NCI-H226 (cell line): Measurements from ENCODE around the gene RBM26.
A peak's percentile ranks its signal among the peaks of the same experiment; 100 is the strongest.

ENCODE experiments used
- DNase-seq: peaks from one replicate; pipeline ENCODE4 v3.0.0-alpha.2; 2015

Gene RBM26

DNA sequence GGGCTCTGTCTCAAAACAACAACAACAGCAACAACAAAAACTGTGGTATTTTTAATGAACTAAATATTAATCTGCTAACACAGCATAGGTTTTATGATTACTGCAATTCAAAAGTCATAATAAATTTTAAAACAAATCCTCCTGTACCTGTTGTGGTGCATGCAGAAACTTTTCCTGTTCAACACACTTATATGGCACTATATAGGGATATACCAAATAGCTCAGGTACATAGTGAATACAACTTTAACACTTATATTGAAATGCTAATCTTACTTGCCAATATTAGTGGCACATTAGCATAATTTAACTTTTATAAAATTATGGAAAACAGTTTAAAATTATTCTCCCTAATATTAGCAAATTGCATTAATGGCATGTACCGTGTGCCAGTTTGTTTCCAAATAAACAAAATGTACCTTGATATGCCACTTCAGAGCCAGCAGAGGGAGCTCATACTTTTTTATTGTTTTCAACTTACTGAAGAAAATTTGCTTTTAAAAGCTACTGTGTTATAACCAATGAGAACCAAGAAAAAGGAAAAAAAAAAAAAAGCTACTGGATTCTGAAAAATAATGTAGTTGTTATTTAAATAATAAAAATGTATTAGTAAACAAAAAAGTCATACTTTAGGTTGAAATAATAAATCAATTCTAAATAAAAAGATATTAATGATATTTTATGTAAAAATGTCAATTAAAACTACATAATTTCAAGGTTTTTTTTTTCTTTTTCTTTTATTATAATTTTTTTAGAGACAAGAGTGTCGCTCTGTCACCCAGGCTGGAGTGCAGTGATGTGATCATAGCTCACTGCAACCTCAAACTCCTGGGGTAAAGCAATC, 18.0 kb upstream of the RBM26 start:
- no peak for DNase-seq

GRCh38 chr13:79423340-79423739, 17.3 kb upstream of the RBM26 start:
- no peak for DNase-seq

GRCh38 chr13:79419365-79419764, 13.3 kb upstream of the RBM26 start:
- DNase-seq = no peak

DNA sequence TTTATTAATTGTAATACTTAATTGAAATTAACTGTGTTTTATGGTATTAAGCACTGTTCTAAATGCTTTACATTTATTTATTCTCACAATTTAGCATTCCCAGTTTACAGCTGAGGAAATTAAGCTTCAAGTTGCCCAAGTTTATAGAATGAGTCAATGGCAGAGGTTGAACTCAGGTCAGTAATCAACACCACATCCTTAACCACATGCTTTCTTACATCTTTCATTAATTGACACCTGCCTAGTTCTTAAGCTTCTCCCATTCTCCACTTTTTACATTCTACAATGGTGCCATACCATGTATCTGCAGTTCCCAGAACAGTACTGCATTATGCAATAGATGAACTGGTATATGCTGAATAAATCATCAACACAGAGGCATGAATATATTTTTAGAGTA, 11.7 kb upstream of the RBM26 start:
- no peak for DNase-seq

DNA sequence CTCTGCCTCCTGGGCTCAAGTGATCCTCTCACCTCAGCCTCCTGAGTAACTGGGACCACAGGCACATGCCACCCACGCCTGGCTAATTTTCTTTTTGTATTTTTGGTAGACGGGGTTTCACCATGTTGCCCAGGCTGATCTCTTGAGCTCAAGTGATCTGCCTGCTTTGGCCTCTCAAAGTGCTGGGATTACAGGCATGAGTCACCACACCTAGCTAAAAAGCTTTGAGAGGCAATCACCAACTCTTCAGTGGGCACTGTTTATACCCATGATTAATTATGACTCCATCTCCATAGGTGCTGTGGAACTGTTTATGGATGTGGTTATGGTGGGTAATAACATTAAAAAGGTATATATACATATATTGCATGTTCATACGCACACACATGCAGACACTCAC, 7.5 kb upstream of the RBM26 start:
- no peak for DNase-seq

DNA sequence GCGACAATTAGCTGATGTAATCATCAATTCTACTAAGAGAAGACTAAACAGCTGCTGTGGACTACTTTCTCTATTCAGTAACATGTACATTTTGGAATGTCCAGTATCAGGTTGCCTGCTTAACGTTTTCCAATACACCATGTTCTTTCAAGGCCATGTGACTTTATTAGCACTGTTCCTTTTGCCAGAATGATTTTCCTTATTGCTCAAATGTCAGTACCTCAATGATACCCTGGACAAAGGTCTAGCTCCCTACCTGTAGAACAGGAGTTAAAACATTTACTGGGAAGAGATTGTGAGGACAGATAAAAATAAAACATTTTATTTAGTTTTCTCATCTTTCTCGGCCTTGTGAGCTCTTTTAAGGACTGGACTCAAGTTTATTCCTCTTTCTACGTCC, 3.8 kb upstream of the RBM26 start:
- DNase-seq = no peak

GRCh38 chr13:79407349-79407979, 1.4 kb upstream of the RBM26 start:
- no peak for DNase-seq

GRCh38 chr13:79406597-79406908, 498 bp upstream of the RBM26 start:
- DNase-seq = peak; percentile 9

GRCh38 chr13:79405501-79405830, 589 bp downstream of the RBM26 start:
- no peak for DNase-seq

DNA sequence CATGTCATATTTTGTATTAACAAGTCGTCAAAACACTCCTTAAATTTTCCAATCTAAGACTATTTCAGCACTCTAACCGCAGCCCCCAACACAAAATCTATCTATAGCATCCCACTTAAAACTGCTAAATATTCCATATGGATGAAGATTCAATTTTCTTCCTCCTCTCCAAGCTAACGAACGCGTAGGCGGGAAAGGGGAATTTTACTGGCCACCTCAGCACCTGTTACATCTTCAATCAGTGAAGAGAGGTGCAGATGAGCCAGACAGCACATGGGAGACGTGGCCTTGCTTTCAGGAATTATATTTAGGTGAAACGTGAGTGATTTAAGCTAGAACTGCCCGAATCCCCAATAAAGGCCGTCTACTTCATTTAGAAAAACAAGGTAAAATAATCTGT, 1.1 kb downstream of the RBM26 start:
- DNase-seq = no peak

DNA sequence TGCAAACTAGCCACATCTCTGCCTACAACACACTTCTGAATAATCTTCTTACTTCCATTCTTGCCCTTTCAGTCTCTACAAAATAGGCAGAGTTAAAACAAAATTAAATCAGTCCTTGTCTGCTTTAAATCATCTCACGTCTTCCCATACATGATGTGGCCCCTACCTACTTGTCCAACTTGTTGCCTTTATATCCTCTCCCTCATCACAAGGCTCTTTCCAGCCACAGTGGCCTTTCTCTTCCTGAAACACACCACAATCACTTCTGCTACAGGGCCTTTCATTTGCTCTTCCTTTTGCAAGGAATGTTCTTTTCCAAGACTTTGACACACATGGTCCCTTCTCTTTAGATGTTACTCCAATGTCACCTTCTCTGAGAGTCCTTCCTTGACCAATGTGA, 1.7 kb downstream of the RBM26 start:
- DNase-seq = no peak

- no peak for DNase-seq
Observed at GRCh38 chr13:79403113-79403512, 2.9 kb downstream of the RBM26 start.

GRCh38 chr13:79402679-79403078, 3.4 kb downstream of the RBM26 start:
- no peak for DNase-seq

- DNase-seq = peak; percentile 14
Observed at GRCh38 chr13:79402074-79402635, 3.9 kb downstream of the RBM26 start.

DNA sequence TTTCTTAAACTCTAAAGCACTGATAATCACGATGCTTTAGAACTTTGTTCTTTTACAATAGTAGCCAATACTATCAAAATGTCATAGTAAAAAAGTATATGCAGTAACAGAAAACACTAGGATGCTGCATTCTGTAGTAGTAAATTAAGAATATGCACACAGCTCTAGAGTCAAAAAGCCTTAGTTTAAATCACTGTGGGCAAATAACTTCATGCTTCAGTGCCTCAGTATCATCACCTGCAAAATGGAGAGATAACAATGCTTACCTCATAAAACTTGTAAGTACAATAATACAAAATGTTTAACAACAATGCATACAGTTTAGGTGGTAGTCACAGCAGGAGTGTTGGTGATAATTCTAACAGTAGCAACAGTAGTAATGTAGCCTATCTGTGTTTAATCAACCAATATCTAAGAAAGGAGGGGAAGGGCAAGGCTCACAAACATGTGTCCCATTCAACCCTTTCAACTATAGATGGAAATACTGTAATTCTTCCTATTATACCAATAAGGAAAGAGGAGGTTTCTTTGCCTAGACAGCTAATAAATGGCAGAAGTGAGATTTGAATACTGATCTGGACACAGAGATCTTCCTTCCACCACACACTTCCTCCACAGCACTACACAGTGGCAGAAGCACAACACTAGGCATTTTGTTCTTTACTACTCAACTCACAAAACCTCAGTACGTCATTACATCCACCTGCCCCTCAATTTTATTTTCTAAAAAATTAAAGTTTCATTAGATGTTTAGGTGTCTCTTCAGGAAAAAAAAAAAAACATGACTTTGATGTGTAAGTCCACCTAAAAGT, 4.6 kb downstream of the RBM26 start:
- DNase-seq = no peak

DNA sequence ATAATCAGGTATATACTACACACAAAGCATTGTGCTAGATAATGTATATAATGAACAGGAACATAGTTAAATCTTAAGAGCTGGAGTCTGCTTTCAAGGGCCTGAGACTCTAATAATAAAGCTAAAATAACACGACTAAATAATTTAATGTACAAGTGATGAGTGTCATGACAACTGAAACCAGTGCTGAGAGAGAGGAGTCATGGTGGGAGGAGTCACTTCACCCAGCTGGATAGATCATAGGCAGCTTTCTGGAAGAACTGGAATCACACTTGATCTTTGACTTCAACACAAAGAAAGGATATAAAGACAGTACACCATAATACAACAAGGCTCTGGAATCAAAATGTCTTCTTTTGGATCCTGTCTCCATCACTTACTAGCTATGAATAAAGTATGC, 7.1 kb downstream of the RBM26 start:
- DNase-seq = peak; percentile 24

DNA sequence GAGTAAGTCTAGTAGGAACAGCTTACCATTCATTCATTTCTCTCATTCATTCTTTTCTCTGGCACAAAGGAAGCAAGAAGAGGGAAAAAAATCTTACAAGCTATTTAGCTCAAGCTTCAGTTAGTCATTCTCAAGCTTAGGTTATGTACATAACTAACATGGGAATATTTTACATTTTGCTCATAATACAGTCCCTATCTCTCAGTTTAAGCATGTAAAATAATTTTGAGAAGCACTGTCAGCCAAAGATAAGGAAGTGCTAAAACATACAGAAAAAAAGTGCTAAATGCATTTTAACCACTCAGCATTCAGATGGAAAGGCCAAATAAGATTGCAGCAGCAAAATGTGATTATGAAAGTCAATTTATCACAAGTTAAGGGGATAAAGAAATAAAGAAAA, 7.9 kb downstream of the RBM26 start:
- DNase-seq = no peak

DNA sequence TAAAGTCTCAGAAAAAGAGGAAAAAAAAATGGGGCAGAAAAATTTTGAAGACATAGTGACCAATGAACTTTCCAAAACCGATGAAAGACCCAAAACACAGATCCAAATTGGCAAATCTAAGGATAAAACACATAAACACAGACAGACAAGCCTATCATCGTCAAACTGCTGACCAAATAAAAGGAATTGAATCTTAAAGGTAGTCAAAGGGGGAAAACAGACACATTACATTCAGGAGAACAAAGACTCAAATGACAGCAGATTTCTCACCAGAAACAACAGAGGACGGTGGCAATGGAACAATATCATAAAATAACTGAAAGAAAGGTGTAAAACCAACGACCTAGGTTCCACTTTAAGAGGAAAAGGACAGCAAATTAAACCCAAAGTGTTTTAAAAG, 10.2 kb downstream of the RBM26 start:
- DNase-seq = no peak

DNA sequence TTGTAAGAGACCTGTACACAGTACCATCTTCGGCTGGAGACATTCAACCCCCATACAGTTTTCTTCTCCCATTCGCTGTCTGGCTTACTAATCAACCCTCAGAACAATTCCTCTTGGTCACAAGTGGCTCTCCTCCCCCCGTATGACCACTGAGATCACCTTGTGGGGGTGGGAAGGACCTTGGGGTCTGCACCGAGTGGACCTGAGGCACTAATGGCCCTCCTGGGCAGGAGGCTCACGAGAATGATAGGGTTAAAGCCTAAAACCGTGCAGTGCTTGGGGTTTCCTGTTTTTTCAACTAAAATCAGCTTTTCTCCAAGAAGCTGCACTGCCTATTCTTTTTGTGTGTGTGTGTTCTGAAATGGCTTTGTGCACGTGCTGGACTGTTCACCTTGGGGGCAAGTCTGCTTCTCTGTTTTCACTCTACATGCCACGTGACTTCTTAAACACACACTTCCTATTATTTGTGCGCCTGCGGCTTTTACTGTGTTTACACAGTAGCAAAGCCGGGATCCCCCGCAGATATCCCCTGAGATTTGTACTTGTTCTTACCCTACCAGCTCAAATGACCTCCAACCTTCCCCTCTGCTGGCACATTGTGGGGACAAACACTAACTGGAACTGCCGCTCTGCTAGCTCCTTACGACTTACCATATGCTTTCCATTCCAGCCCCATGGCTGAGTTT, 12.3 kb downstream of the RBM26 start:
- DNase-seq = no peak

DNA sequence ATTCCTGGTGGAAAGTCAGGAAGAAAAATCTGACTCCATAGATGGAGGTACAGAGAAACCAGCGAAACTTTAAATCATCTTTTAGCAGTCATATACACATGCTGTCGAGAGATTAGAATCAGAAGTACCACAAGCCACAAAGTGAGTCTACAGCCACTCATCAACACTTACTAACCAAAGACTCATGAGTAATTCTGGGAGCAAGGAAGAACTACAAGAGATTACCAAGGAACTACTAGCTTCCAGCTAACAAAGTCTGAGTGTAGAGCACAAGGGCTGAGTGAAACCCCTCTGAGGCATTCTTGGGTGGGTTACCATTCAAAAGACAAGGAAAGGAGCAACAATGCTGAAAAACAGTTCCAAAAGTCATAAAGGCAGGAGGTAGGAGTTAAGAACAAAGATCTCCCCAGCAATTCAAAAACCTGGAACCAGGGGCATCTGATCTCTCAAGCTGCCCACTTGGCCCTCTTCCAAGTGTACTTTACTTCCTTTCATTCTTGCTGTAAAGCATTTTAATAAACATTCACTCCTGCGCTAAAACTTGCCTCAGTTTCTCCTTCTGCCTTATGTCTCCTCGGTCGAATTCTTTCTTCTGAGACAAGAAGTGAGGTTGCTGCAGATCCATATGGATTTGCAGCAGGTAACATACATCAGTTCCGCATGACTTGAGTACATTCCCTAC, 13.0 kb downstream of the RBM26 start:
- peak; percentile 56 for DNase-seq

- no peak for DNase-seq
Observed at GRCh38 chr13:79389026-79389425, 17.0 kb downstream of the RBM26 start.

- no peak for DNase-seq
Observed at GRCh38 chr13:79387853-79388252, 18.2 kb downstream of the RBM26 start.
